ENCODE data around the gene C9orf85.

DNA sequence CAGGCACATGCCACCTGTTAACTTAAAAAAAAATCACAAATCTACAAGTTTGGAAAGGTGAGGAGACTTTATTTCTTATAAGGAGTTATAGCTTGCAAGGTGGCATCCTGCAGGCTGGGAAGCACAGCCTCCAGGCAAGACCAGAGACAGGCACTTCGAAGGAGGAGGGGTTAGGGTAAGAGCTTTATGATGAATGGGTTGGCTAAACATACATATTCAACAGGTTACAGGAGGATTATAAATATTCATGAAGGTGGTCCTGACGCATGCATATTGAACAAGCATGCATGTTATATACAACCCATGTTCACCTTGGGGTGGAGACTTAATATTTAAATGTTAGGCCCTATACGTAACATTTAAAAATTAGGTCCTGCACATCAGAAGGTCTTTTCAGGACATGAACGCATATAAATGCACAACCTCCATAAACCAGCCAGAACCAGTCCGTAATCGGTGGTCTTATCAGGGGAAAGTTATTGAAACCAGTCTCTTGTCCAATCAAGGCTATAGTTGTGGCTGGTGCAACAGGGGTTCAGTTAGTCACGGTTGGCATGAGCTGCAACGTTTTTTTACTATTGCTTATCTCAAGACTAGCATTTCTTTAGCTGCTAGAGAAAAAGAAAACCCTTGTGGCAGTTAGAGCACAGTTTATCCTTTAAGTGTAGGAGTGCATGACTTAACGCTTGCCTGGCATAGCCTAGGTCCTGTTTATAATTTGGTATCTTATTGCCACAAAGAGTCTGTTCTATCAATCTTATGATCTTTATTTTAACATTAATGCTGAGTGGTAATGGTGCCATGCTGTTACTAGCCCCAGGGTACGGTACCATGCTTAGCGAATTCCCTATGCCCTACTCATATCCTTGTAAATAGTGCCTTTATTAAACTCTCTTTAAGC lies 76.3 kb downstream of the C9orf85 start:
- TF ChIP-seq, protein P1, sequence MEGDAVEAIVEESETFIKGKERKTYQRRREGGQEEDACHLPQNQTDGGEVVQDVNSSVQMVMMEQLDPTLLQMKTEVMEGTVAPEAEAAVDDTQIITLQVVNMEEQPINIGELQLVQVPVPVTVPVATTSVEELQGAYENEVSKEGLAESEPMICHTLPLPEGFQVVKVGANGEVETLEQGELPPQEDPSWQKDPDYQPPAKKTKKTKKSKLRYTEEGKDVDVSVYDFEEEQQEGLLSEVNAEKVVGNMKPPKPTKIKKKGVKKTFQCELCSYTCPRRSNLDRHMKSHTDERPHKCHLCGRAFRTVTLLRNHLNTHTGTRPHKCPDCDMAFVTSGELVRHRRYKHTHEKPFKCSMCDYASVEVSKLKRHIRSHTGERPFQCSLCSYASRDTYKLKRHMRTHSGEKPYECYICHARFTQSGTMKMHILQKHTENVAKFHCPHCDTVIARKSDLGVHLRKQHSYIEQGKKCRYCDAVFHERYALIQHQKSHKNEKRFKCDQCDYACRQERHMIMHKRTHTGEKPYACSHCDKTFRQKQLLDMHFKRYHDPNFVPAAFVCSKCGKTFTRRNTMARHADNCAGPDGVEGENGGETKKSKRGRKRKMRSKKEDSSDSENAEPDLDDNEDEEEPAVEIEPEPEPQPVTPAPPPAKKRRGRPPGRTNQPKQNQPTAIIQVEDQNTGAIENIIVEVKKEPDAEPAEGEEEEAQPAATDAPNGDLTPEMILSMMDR (IDR thresholded peaks at IDR 0.05): no peak
- TF ChIP-seq POLR2A (IDR thresholded peaks at IDR 0.05): no peak

Data from testis (tissue), 2 donors.